ENCODE measurements around the gene KCNMB3. TPM values are rescaled to one million over a fixed set of nuclear protein-coding genes. Genes with fewer than 3 reads are reported as not detected.

The KCNMB3 gene
- total and polyA plus RNA-seq, 4 donors, result 0.44 to 3.1 (median 2.2) TPM

- 79% methylated on average over 5 of the region's 5 CpGs for WGBS
- DNase-seq (ENCODE audit: low spot score), result no peak
- TF ChIP-seq, protein P1, sequence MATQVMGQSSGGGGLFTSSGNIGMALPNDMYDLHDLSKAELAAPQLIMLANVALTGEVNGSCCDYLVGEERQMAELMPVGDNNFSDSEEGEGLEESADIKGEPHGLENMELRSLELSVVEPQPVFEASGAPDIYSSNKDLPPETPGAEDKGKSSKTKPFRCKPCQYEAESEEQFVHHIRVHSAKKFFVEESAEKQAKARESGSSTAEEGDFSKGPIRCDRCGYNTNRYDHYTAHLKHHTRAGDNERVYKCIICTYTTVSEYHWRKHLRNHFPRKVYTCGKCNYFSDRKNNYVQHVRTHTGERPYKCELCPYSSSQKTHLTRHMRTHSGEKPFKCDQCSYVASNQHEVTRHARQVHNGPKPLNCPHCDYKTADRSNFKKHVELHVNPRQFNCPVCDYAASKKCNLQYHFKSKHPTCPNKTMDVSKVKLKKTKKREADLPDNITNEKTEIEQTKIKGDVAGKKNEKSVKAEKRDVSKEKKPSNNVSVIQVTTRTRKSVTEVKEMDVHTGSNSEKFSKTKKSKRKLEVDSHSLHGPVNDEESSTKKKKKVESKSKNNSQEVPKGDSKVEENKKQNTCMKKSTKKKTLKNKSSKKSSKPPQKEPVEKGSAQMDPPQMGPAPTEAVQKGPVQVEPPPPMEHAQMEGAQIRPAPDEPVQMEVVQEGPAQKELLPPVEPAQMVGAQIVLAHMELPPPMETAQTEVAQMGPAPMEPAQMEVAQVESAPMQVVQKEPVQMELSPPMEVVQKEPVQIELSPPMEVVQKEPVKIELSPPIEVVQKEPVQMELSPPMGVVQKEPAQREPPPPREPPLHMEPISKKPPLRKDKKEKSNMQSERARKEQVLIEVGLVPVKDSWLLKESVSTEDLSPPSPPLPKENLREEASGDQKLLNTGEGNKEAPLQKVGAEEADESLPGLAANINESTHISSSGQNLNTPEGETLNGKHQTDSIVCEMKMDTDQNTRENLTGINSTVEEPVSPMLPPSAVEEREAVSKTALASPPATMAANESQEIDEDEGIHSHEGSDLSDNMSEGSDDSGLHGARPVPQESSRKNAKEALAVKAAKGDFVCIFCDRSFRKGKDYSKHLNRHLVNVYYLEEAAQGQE (IDR thresholded peaks at IDR 0.05), result no peak
- TF ChIP-seq SP1 (IDR thresholded peaks at IDR 0.05), result no peak
- no peak for TF ChIP-seq YY1 (IDR thresholded peaks at IDR 0.05)
- no peak for TF ChIP-seq NR2F2 (IDR thresholded peaks at IDR 0.05)
- no peak for TF ChIP-seq TAF1 (conservative IDR thresholded peaks at IDR 0.05)
- TF ChIP-seq, protein P2, sequence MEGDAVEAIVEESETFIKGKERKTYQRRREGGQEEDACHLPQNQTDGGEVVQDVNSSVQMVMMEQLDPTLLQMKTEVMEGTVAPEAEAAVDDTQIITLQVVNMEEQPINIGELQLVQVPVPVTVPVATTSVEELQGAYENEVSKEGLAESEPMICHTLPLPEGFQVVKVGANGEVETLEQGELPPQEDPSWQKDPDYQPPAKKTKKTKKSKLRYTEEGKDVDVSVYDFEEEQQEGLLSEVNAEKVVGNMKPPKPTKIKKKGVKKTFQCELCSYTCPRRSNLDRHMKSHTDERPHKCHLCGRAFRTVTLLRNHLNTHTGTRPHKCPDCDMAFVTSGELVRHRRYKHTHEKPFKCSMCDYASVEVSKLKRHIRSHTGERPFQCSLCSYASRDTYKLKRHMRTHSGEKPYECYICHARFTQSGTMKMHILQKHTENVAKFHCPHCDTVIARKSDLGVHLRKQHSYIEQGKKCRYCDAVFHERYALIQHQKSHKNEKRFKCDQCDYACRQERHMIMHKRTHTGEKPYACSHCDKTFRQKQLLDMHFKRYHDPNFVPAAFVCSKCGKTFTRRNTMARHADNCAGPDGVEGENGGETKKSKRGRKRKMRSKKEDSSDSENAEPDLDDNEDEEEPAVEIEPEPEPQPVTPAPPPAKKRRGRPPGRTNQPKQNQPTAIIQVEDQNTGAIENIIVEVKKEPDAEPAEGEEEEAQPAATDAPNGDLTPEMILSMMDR (IDR thresholded peaks at IDR 0.05; ENCODE audit: low read depth, low read length, missing input control), result no peak
- TF ChIP-seq FOXA1 (IDR thresholded peaks at IDR 0.05), result no peak
- TF ChIP-seq HNF4G (IDR thresholded peaks at IDR 0.05), result no peak
- no peak for TF ChIP-seq EGR1 (IDR thresholded peaks at IDR 0.05; ENCODE audit: low read depth in 2 of 2)
- TF ChIP-seq JUND (IDR thresholded peaks at IDR 0.05), result no peak
- no peak for TF ChIP-seq RAD21 (IDR thresholded peaks at IDR 0.05)
- TF ChIP-seq, protein P3, sequence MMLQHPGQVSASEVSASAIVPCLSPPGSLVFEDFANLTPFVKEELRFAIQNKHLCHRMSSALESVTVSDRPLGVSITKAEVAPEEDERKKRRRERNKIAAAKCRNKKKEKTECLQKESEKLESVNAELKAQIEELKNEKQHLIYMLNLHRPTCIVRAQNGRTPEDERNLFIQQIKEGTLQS (IDR thresholded peaks at IDR 0.05), result no peak
- no peak for TF ChIP-seq GABPA (IDR thresholded peaks at IDR 0.05 in 1 of 2, conservative IDR thresholded peaks at IDR 0.05 in 1 of 2)
- no peak for TF ChIP-seq FOXA2 (IDR thresholded peaks at IDR 0.05)
- TF ChIP-seq HNF4A (conservative IDR thresholded peaks at IDR 0.05), result no peak
- no peak for TF ChIP-seq RXRA (IDR thresholded peaks at IDR 0.05)
- H3K36me3 ChIP-seq (ENCODE audit: control insufficient read depth in 4 of 4, insufficient read depth in 3 of 4, low read depth in 1 of 4, low read length in 3 of 4), result no peaks in the 10 kb centered on the region
- H3K4me3 ChIP-seq (ENCODE audit: low read depth in 1 of 3, low read length in 3 of 3), result no peak overlapping the region
- no peak overlapping the region for H3K9ac ChIP-seq (ENCODE audit: low read depth in 1 of 2, low read length in 2 of 2)
- H3K9me3 ChIP-seq (ENCODE audit: control insufficient read depth in 4 of 4, low read length in 3 of 4), result peaks cover 0 to 3% (median 0%) of the 10 kb centered on the region in 4 donors
- H3K4me1 ChIP-seq (ENCODE audit: control insufficient read depth in 4 of 4, insufficient read depth in 4 of 4, low read length in 3 of 4), result no peaks in the 10 kb centered on the region
- peaks cover 0 to 3% (median 1%) of the 10 kb centered on the region in 4 donors for H3K27me3 ChIP-seq (ENCODE audit: control insufficient read depth in 4 of 4, insufficient read depth in 4 of 4, low read length in 3 of 4)
- no peak overlapping the region for H3K27ac ChIP-seq (ENCODE audit: low read depth in 1 of 2, low read length in 2 of 2)
Measured at GRCh38 chr3:179299999-179300613, 49.2 kb upstream of the KCNMB3 start.

DNA sequence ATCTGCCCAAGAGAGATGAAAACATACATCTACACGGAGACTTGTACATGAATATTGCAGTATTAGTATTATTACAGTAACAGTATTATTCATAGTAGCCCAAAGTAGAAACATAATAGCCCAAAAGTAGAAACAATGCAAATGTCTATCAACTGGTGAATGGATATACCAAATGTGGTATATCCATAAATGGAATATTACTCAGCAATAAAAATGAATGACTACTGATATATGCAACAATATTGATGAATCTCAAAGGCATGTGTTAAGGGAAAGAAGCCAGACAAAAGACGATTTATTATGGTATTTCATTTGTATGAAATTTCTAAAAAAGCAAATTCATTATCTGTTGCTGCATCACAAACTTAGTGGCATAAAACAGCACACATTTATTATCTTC is 48.4 kb upstream of the KCNMB3 start:
- Histone ChIP-seq H3K4me3 (ENCODE audit: low read depth in 1 of 3, low read length in 3 of 3) (no peak overlapping the region), H3K36me3 (ENCODE audit: control insufficient read depth in 4 of 4, insufficient read depth in 3 of 4, low read depth in 1 of 4, low read length in 3 of 4) (no peaks in the 10 kb centered on the region), H3K9ac (ENCODE audit: low read depth in 1 of 2, low read length in 2 of 2) (no peak overlapping the region), H3K4me1 (ENCODE audit: control insufficient read depth in 4 of 4, insufficient read depth in 4 of 4, low read length in 3 of 4) (no peaks in the 10 kb centered on the region), H3K27me3 (ENCODE audit: control insufficient read depth in 4 of 4, insufficient read depth in 4 of 4, low read length in 3 of 4) (peaks cover 0 to 3% (median 1%) of the 10 kb centered on the region in 4 donors), H3K27ac (ENCODE audit: low read depth in 1 of 2, low read length in 2 of 2) (no peak overlapping the region), H3K9me3 (ENCODE audit: control insufficient read depth in 4 of 4, low read length in 3 of 4) (peaks cover 0 to 3% (median 0%) of the 10 kb centered on the region in 4 donors)
- 73% methylated on average over 2 of the region's 2 CpGs for WGBS
- TF ChIP-seq TAF1 (conservative IDR thresholded peaks at IDR 0.05) (no peak), MAX (IDR thresholded peaks at IDR 0.05) (no peak), GABPA (IDR thresholded peaks at IDR 0.05 in 1 of 2, conservative IDR thresholded peaks at IDR 0.05 in 1 of 2) (no peak)
- TF ChIP-seq, protein P2 (IDR thresholded peaks at IDR 0.05; ENCODE audit: low read depth, low read length, missing input control), result no peak
- DNase-seq (ENCODE audit: low spot score), result no peak

Data from liver (tissue), 9 donors.